HG03039 (cell line): ENCODE results near the gene RPH3AL.

Experiments
- ATAC-seq: cut with Tn5 transposase; IDR thresholded peaks from one replicate; pipeline ENCODE4 v1.9.1; 2021; ENCODE audit warnings: mild to moderate bottlenecking, moderate library complexity; ENCODE audit not compliant: unreplicated experiment

The RPH3AL gene

DNA sequence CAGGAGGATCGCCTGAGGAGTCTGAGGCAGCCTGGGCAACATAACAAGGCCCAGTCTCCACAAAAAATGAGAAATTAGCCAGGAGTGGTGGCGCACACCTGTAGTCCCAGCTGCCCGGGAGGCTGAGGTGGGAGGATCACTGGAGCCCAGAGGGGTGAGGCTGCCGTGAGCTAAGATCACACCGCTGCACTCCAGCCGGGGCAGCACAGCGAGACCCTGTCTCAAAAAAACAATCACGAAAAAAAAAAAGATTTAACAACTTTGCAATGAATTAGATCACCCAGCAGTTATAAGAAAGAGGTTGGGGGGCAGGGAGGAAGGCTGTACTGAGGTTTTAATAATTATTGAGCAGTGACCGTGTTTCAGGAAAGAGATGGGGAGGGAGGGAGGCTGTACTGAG lies 49.4 kb downstream of the RPH3AL start:
- no peak for ATAC-seq

DNA sequence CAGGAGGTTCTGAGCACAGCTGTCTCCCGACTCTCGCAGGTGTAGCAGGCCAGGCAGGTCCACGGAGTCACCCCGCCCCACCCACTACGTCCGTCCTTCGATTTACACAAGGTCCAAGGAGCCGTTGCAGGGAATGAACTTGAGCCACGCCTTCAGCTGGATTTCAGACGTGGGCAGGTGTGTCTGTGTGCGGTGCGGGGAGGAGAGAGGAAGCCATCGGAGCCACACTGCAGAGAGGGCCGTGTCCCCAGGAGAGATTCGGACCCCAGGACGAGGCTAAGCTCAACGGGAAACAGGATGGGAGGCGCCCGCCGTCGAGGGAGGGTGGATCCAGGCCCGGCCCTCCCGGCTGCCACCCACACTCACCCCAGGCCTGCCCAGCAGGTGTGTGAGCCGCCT lies 50.3 kb downstream of the RPH3AL start:
- no peak for ATAC-seq

DNA sequence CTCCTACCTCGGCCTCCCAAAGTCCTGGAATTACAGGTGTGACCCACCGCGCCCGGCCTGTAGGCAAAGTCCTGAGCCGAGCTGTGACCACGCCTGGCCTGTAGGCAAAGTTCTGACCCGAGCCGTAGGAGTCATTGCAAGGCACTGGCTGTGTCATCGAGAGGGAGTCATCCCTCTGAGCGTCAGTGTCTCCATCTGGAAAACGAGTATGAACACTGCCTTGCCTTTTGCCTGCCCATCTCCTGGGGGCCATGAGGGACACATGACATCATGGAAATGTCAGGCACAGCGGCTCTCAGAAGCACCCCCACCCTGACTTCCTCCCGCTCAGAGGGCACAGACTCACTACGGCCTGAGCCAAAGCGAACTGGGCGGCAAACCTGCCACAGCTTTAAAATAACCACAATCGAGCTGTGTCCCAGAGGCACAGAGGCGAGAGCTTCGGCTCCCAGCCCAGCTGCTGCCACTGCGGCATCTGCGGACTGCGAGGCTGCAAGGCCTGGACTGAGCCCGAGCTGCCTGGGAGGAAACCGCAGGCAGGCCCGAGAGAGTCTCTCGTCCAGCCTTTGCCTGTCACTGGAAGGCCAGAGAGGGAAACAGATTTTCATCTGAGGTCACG lies 50.8 kb downstream of the RPH3AL start:
- ATAC-seq: no peak

DNA sequence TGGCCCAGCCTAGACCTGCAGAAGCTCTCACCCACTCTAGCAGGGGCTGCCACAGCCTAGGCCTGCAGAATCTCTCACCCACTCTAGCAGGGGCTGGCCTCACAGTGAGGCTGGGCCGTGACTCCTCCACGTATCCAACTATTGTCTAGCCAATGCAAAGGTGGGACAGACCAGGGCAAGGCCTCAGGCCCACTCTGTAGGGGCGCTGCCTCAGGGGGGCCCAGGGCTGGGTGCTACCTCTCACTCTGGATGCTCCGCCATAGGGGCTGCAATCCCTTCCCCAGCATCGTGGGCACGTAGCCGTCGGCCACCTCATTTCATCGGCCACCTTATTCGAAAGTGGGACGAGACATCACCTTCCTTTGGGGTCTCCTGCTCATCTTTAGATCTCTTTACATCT lies 51.7 kb downstream of the RPH3AL start:
- no peak for ATAC-seq

DNA sequence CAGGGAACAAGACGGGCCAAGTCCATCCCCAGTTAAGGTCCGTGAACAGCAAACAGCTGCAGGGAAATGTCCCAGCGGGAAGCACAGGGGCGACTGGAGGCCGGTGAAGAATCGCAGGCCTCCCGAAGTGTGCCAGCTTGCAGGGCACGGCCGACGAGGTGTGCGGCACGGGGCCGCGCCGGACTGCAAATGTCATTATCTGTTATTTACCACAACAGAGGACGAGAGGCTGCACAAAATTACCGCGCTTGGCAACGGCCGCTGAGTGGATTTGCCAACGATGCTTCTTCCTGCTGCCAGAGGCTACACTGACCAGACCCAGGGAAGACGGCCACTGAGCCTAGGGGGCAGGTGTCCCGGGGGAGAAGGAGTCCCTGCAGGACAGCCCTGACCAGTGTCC lies 53.1 kb downstream of the RPH3AL start:
- ATAC-seq: no peak

DNA sequence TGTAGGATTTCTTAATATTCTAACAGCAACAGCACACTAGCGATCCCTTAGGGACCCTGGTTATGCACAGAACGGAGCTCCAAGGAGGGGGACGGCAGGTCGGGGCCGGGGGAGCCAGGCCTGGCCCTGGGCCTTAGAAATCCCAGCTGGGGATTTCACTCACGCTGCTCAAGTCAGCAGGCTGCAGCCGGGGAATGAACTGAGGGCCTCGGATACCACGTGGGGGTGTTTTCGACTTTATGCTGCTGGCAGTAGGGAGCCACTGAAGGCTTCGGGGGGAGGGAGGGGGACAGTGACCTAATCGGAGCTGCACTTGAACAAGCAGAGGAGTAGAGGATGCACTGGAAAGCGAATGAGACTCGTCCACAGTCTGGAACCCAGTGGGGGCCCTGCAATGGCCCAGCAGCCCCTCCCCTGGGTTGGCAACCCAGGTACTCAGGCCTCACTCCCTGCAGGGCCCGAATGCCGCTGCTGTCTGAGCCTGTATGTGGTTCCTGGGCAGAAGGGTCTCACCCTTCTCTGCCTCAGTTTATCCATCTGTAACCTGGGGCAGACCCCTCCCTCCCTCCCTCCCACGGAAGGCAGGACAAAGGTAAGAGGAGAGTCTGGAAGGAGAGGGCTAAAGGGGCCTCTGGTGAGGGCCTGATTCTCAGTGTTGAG lies 53.7 kb downstream of the RPH3AL start:
- ATAC-seq: no peak

DNA sequence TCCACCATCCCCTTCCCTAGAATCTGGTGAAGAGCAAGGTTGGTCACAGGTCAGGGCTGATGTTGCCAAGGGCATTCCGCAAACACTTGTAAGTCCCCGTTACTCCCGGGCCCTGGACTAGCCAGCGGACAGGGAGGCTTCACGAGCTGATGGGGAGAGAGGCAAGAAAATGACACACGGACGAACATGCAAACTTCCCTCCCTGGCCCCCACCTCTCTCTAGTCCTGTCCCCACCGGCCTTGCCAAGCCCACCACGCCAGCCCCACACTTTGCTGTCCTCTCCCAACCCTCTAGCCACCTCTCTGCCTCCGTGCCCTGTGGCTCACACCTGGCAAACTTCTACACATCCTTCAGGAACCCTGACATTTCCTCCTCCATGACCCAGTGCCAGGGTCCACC lies 54.8 kb downstream of the RPH3AL start:
- ATAC-seq: no peak

DNA sequence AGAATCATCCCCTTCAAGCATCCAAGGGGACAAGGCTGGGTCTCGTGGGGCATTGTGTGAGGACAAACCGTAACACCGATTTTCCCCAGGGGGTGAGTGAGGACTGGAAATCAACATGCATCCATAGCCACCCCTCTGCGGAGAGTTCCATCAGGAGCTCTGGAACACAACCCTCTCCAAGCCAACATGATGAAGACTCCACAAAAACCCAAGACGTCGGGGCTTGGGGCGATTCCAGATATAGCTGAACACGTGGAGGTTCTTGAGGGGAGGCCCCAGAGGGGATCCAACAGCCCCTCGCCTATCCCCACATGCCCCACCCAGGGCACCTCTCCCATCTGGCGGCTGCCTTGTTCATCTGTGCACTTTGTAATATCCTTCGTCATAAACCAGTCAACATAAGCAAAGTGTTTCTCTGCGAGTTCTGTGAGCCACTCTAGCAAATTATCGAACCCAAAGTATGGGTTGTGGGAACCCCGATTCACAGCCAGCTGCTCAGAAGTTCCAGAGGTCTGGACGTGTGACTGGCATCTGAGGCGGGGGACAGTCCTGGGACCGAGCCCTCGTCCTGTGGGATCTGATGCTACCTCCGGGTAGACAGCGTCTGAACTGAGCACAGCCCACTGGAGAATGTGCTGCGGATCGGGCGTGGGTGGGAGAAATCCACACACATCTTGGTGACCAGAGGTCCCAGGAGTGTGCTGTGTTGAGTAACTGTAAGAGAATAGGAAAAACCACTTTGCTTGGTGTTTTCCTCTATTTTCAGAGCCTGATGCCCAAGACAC lies 55.5 kb downstream of the RPH3AL start:
- ATAC-seq: no peak

DNA sequence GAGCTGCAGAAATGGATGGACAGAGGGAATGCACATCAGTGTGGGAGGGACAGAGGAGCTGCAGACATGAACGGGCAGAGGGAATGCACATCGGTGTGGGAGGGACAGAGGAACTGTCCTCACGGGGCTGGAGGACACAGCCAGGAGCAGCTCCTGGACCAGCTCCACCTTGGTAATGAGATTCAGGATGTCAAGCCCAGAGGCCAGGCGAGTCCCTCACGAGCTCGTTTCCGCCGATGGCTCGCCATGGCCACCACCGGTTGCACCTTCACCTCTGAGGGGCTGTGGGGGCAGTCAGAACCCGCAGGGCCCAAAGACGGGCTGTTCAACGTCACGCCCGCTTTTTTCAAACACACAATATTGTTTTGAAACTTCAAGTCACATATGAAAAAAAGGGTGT lies 56.2 kb downstream of the RPH3AL start:
- no peak for ATAC-seq

DNA sequence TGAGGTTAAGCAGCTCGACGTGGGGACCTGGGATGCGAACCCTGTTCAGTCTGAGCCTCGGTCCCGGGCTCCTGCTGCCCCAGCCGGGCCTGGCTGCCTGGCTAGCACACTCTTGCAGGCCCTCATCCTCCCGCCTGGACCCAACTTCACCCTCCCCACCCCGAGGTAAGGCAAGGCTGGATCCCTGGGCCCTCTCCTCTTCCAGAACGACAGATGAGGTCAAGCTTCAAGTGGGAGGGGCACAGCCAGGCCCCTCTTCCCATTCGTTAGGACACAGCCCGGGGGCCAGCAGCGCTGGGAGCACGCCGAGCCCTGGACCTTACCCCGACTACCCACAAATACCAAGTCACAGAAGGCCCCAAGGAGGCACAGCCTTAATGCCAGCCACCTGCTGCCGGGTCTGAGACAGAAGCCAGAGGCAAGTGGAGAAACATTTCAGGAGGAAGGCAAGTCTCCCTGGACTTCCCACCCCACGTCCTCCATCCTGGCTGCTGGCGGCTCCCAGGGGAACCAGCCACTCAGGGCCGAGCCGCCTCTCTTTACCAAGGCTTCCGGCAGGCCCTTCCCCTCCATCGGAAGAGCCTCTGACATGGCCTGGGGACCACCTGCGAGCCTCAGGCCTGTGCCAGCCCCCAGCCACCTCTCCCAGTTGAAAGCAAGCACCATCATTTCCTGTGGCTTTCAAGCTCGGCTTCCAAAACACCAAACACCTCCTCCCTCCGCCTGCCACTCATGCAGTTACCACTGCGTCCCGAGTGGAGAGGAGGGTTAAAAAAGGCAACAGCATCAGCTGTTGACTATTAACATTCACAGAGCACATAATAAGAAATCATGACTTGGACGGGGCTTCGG lies 59.9 kb downstream of the RPH3AL start:
- ATAC-seq: no peak

DNA sequence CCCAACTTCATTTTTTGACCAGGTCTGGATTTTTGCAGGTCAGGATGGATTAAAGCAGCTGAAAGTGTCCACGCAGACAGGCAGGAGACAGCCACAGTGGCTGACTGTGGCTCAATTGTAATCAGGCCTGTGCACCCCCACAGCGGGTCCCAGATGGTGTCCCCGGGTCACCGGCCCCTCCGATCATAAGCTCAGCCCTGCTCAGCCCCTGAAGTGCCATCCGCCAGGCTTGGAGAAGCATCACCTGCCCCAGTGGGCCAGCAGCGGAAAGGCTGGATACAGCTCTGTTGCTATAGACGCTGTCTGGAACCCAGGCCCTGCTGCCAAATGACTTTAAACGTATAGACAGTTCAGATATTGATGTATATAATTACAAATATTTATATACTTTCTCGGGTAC lies 60.6 kb downstream of the RPH3AL start:
- ATAC-seq: no peak

DNA sequence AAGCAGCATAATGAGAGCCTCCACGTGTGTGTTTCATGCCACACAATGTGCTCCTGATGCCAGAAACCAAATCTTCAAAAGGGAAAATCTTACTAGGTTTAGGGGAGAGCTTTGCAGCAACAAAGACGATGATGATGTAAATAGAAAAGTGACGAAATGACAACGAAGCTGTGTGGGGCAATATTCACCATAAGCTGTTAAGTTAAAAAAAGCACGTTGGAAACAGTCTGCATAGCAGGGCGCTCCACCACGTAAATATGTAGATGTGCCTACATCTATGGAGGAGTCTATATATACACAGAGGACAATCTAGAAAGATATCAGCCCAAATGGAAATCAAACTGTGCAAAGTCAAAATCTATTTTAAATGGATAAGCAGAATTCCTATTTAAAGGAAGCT lies 61.0 kb downstream of the RPH3AL start:
- no peak for ATAC-seq

DNA sequence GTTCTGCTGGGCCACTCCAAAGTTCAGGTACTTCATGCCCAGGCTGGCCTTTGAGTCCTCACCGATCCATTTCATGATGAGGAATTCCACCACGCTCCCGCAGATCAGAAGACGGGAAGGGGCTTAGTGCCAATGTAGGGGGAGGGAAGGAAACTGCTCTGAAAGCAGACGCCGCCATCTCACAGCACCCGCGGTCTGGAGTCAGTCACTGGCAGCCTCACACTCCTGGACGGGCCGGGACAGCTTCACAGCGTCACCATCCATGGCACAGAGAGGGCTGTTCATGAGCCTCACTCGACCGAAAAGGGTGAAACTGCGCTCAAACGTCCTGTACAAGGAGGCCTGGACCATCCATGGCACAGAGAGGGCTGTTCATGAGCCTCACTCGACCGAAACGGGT lies 62.0 kb downstream of the RPH3AL start:
- no peak for ATAC-seq

DNA sequence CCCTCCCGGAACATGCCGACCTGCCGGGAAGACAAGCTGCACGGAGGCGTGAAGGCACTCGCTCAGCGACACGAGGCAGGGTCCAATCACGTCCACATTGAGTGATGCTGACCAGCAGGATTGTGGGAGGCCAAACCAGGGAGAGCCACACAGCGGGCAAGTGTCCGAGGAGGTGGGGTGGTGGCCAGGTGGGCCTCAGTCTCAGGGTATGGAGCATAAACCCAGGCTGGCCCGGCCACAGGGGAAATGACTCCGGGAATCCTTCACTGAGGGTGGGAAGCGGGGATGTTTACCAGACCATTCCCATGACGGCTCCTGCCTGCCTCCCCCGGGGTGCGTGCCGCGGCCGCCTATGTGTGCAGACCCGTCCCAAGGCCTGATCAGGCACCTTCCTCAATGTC lies 62.5 kb downstream of the RPH3AL start:
- ATAC-seq: no peak

DNA sequence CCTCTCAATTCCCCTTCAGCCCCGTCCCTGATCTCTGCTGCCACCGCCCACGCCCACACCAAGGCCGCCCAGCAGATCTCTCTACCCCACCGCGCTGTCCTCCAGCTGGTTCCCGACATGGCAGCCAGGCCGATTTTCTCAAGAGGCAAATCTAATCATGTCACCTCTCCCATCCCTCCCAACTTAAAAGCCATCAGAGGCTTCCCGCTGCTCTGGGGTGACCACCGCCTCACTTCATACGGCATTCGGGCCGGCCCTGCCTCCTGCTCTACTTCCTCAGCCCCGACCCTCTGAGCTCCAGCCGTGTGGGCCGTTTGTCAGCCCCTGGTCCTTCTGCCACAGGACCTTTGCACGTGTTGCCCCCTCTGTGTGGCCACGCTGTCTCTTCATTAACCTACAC lies 63.2 kb downstream of the RPH3AL start:
- no peak for ATAC-seq

DNA sequence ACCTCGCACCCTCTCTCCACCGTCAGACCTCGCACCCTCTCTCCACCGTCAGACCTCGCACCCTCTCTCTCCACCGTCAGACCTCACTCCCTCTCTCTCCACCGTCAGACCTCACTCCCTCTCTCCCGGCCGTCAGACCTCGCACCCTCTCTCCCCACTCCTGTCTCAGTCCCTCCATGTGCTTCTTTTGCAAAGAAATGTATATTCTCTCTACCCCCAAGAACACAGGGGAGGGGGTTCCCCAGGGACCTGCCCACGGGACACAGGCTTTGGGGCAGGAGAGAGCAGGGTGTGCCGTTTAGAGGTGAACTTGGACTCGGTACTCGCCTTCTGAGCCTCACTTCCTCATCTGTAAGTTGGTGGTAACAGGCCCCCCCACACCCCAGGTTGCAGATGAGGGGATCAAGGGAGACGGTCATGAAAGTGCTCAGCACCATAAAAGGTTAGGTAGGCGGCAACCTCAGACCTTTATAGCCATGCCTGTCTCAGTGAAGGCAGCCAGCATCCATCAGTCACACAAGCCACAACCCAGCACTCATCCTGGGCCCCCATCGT lies 63.7 kb downstream of the RPH3AL start:
- ATAC-seq: no peak

DNA sequence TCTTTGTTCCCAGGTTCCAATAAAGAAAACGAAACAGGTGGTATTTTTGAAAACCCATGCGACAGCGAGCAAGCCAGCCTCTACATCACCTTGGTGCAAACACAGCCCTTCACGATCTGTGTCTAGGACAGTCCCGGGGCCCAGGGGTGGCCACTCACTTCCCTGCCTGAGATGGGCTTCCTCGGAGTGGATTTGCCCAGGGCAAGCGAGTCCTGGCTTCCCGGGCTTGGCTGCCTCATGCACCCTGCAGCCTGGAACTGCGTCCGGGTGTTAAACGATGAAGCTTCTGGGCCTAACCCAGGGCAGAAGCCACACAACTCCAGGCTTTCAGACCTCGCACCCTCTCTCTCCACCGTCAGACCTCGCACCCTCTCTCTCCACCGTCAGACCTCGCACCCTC lies 66.0 kb downstream of the RPH3AL start:
- ATAC-seq: no peak

DNA sequence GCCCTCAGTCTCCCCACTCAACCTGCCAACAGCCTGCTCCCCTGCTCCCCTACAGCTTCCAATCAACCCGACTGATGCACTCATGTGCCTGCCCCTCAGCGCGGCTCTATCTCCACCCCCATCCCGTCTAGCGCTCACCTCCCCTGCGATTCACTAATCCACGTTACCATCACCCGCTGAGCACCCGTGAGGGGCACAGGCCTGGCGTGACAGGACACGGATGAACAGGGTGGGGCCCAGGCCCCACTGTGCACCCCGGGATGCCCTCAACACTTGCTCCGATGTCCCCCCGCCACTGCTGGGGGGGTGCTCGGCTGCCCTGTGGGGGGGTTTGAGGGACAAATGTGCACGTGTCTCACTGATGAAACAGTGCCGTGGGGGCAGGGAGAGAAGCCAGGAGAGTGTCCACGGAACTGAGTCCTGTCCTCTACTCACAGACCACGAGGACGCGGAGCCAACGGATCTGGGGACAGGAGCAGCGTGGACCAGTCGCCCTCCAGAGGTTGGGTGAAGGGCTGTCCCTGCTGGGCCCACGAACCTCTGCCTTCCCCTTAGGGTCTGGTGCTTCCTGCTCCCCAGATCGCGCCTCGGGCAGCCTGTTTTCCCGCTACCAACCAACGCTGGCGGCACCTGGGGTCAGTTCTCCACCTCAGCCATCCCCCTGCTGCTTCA lies 66.7 kb downstream of the RPH3AL start:
- no peak for ATAC-seq

DNA sequence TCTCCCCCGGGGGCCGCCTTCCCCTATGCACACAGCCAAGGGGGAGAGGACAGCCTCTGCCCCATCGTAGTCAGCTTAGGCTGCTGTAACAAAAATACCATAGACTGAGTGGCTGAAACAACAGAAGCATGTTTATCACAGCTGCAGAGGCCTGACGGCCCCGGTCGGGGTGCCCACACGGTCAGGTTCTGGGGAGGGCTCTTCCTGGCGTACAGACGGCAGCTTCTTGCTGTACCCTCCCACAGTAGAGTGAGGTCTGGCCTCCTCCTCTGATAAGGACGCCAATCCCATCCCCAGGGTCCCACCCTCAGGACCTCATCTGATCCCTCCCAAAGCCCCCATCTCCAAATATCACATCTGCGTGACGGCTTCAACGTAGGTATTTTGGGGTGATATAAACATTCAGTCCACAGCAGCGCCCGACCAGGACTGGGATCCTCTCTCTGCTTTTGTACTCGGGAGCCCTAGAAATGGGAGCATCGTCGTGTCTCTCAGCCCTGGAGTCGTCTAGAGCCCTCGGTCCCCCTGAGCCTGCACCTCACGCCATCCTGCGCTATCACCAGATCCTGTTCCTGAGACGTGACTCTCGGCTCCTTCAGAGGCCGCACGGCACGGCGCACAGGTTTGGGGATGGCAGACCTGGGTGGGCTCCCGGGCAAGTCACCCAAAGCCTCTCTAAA lies 67.8 kb downstream of the RPH3AL start:
- ATAC-seq: no peak
